HCT116 (cell line): ENCODE measurements around the gene C20orf144.

Experiments
- EGR1 ChIP-seq: IDR thresholded peaks from 2 replicates; pipeline ENCODE4 v1.6.1; 2012; ENCODE audit warnings: low read depth
- POLR2A ChIP-seq: IDR thresholded peaks from 2 replicates; pipeline ENCODE4 v1.7.0; 2011; ENCODE audit warnings: borderline replicate concordance; ENCODE audit not compliant: insufficient read depth, insufficient read length; ENCODE audit errors: extremely low read depth
- SIN3A ChIP-seq: IDR thresholded peaks from 2 replicates; pipeline ENCODE4 v1.6.1; 2012; ENCODE audit warnings: low read depth
- TF ChIP-seq, protein P1 (sequence below): IDR thresholded peaks from 2 replicates; pipeline ENCODE4 v1.6.1; 2012

DNA sequence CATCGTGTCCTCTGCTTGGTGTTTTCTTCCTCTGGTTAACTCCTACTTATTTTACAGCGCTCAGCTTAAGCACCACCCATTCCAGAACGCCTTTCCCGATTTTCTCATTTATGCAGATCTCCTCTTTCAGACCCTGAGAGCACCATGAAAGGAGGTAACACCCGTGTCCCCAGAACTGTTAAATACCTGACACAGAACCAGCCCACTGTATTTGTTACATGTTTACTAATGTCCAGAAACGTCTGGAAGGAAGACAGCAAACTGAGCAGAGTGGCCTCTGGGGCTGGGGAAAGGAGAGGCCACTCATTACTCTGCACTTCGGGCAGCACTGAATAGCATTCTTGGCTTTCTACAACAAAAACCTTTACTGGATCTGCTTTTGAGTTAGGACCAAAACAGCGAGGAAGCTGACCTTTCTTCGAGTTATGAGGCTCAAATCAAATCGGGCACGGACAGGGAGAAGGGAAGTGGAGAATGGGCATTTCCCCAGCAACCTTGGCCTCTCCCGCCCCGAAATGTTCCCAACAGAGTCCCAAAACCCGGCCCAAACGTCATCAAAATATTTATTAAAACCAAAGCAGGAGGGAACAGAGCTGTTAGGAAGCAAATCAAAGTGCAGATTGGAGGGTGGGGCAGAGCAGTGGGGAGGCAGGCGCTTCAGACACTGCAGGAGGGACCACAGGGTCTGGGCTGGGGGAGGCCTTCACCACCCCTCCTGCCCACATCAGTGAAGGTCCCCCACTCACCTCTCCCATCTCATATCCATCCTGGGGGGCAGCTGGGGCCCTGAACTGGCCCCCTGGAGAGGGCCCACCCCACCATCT is 13.2 kb downstream of the C20orf144 start:
- no peak for TF ChIP-seq SIN3A
- no peak for TF ChIP-seq EGR1
- TF ChIP-seq, protein P1, sequence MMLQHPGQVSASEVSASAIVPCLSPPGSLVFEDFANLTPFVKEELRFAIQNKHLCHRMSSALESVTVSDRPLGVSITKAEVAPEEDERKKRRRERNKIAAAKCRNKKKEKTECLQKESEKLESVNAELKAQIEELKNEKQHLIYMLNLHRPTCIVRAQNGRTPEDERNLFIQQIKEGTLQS, result no peak
- TF ChIP-seq POLR2A, result no peak
